Measurements from ENCODE around the gene CTNNA2.

Gene CTNNA2

GRCh38 chr2:79782576-79783452 is 270.0 kb downstream of the CTNNA2 start:
- no peak for DNase-seq (ENCODE audit: low read depth)
- H3K4me3 ChIP-seq (ENCODE audit: low read depth, low read length) = no peak overlapping the region
- TF ChIP-seq CTCF (IDR thresholded peaks at IDR 0.05; ENCODE audit: control insufficient read depth, extremely low read depth, insufficient read depth) = no peak

GRCh38 chr2:79788952-79789651 is 276.3 kb downstream of the CTNNA2 start:
- H3K4me3 ChIP-seq (ENCODE audit: low read depth, low read length) = no peak overlapping the region
- peak; percentile 49 for DNase-seq (ENCODE audit: low read depth)
- TF ChIP-seq CTCF (IDR thresholded peaks at IDR 0.05; ENCODE audit: control insufficient read depth, extremely low read depth, insufficient read depth) = no peak

- DNase-seq (ENCODE audit: low read depth) = no peak
- no peak for TF ChIP-seq CTCF (IDR thresholded peaks at IDR 0.05; ENCODE audit: control insufficient read depth, extremely low read depth, insufficient read depth)
- H3K4me3 ChIP-seq (ENCODE audit: low read depth, low read length) = no peak overlapping the region
These were observed 277.0 kb downstream of the CTNNA2 start for GRCh38 chr2:79789811-79790210.

GRCh38 chr2:79792090-79792489 is 279.2 kb downstream of the CTNNA2 start:
- no peak overlapping the region for H3K4me3 ChIP-seq (ENCODE audit: low read depth, low read length)
- peak; percentile 89 for DNase-seq (ENCODE audit: low read depth)
- TF ChIP-seq CTCF (IDR thresholded peaks at IDR 0.05; ENCODE audit: control insufficient read depth, extremely low read depth, insufficient read depth) = 0 out of 2 replicates have a peak, but pooled peaks have one; percentile 14

- DNase-seq (ENCODE audit: low read depth) = no peak
- no peak for TF ChIP-seq CTCF (IDR thresholded peaks at IDR 0.05; ENCODE audit: control insufficient read depth, extremely low read depth, insufficient read depth)
- no peak overlapping the region for H3K4me3 ChIP-seq (ENCODE audit: low read depth, low read length)
These were observed 280.2 kb downstream of the CTNNA2 start for GRCh38 chr2:79793006-79793405.

- H3K4me3 ChIP-seq (ENCODE audit: low read depth, low read length) = no peak overlapping the region
- no peak for DNase-seq (ENCODE audit: low read depth)
- no peak for TF ChIP-seq CTCF (IDR thresholded peaks at IDR 0.05; ENCODE audit: control insufficient read depth, extremely low read depth, insufficient read depth)
These were observed 283.8 kb downstream of the CTNNA2 start for GRCh38 chr2:79796641-79797040.

All from LNCaP clone FGC (cell line).